IPS-11a (cell line): ENCODE measurements around the gene INPP5D.
"Not testable (repeated sequence)": the region's sequence is repeated elsewhere in the genome, so short reads cannot be mapped to it uniquely, and the experiment has no call there.

ENCODE experiments used
- H3K4me3 ChIP-seq: one replicate; pipeline ENCODE4 v1.5.1; 2013; ENCODE audit warnings: low read depth, low read length, control low read depth

Gene INPP5D

GRCh38 chr2:233115121-233115520, 55.0 kb downstream of the INPP5D start:
- no peak overlapping the region for H3K4me3 ChIP-seq

GRCh38 chr2:233115741-233116140, 55.6 kb downstream of the INPP5D start:
- H3K4me3 ChIP-seq = no peak overlapping the region

GRCh38 chr2:233116946-233117345, 56.8 kb downstream of the INPP5D start:
- H3K4me3 ChIP-seq = no peak overlapping the region

GRCh38 chr2:233117351-233117750, 57.2 kb downstream of the INPP5D start:
- H3K4me3 ChIP-seq = no peak overlapping the region

- no peak overlapping the region for H3K4me3 ChIP-seq
Measured at GRCh38 chr2:233117811-233118647, 57.9 kb downstream of the INPP5D start.

- H3K4me3 ChIP-seq = no peak overlapping the region
Measured at GRCh38 chr2:233118648-233119000, 58.5 kb downstream of the INPP5D start.

GRCh38 chr2:233119123-233119522, 59.0 kb downstream of the INPP5D start:
- no peak overlapping the region for H3K4me3 ChIP-seq

- H3K4me3 ChIP-seq = no peak overlapping the region
Measured at GRCh38 chr2:233119806-233120205, 59.7 kb downstream of the INPP5D start.

GRCh38 chr2:233120459-233120858, 60.3 kb downstream of the INPP5D start:
- H3K4me3 ChIP-seq = no peak overlapping the region

GRCh38 chr2:233121856-233122255, 61.7 kb downstream of the INPP5D start:
- no peak overlapping the region for H3K4me3 ChIP-seq

GRCh38 chr2:233122541-233122940, 62.4 kb downstream of the INPP5D start:
- no peak overlapping the region for H3K4me3 ChIP-seq

GRCh38 chr2:233123576-233123975, 63.4 kb downstream of the INPP5D start:
- H3K4me3 ChIP-seq = not testable (repeated sequence)

- H3K4me3 ChIP-seq = no peak overlapping the region
Measured at GRCh38 chr2:233124421-233125080, 64.4 kb downstream of the INPP5D start.

- H3K4me3 ChIP-seq = no peak overlapping the region
Measured at GRCh38 chr2:233125455-233126065, 65.4 kb downstream of the INPP5D start.

GRCh38 chr2:233129351-233129978, 69.3 kb downstream of the INPP5D start:
- no peak overlapping the region for H3K4me3 ChIP-seq

- no peak overlapping the region for H3K4me3 ChIP-seq
Measured at GRCh38 chr2:233130024-233130423, 69.9 kb downstream of the INPP5D start.

GRCh38 chr2:233130481-233131020, 70.4 kb downstream of the INPP5D start:
- no peak overlapping the region for H3K4me3 ChIP-seq

GRCh38 chr2:233131936-233132720, 72.0 kb downstream of the INPP5D start:
- no peak overlapping the region for H3K4me3 ChIP-seq

- H3K4me3 ChIP-seq = no peak overlapping the region
Measured at GRCh38 chr2:233133239-233133638, 73.1 kb downstream of the INPP5D start.

GRCh38 chr2:233135421-233135820, 75.3 kb downstream of the INPP5D start:
- no peak overlapping the region for H3K4me3 ChIP-seq
